ENCODE measurements around the gene PTHLH.

The PTHLH gene

DNA sequence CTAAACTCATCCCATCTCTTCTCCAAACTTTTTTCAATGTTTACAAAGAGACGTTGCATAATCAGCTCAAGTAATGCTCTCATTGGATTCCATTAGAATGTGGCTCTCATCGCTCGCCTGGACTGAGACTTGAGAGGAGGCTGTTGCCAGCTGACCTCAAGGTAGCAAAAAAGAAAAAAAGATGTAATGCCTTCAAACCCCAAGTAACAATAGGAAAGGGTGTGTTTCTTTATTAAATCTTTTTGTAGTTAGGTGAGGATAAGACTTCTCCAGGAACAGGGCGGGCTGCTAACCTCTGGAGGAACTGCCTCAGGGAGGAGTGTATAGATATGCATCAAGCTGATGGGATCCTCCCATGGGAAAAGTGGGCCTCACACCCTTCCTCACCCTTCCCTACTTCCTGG is 956 bp upstream of the PTHLH start:
- no peak for DNase-seq

DNA sequence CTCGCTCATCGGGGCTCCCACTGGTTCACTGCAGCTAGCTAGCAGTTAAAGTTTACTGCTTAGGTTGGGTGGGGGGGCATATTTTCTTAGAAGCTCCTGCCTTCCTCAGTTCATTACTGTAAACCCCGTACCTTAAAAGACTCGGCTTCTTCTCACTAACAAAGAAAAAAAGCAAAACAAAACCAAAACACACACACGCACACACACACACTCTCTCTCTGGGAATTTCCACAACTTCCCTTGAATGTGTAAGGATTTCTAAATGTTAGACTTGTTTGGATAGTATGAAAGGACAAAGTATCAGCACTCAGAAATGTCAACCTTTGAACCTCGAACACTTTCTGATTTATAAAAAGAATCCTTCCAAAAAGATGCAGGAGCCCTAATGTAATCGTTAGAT is 927 bp downstream of the PTHLH start:
- DNase-seq = no peak

DNA sequence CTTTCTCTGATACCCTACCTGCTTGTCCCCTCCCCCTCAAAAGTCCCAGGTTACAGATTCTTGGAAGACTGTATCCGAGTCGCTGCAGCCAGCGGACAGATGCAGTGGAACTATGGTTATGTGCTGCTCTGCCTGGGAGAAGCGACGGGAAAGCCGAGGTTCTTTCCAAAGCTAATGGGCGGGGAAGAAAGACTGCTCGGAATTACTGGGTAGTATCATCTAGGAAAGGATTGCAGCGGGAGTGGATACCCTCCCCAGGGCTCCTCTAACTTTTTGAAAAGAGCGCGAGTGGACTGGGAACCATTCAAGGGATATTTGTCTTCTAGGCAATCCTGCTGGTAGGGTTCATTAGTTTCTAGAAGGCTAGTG is 1.4 kb downstream of the PTHLH start:
- DNase-seq = no peak

DNA sequence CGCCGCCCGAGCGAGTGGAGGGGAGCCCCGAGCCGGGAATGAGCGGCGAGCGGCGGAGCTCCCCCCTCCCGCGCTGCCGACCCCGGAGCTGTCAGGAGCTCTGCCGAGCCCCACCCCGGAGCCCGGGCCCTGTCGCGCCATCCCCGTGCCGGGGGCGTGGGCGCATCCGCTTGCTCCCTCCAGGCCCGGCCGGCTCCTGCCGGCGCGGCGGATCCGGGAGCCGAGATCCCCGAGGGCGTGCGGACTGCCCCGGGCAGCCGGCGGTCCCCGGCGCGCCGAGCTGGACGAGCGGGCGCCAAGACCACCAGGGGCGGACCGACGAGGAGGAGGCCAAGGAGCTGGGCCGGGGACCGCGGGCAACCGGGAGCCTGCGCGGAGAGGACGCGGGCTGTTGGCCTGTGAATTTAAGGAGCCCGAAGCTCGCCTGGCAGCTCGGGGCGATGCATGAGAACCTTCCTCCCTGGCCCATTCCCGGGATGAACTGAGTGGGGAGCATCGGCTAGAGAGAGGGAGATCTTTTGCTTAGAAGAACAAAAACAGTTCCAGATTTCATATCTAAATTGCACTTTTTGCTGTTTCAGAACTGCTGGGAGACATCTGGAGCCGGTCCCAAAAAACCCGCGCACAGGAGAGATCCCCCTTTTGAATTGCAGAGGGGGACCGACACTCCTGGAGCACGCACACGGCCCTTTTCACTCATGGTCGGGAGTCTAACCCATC is 2.0 kb downstream of the PTHLH start:
- no peak for DNase-seq

DNA sequence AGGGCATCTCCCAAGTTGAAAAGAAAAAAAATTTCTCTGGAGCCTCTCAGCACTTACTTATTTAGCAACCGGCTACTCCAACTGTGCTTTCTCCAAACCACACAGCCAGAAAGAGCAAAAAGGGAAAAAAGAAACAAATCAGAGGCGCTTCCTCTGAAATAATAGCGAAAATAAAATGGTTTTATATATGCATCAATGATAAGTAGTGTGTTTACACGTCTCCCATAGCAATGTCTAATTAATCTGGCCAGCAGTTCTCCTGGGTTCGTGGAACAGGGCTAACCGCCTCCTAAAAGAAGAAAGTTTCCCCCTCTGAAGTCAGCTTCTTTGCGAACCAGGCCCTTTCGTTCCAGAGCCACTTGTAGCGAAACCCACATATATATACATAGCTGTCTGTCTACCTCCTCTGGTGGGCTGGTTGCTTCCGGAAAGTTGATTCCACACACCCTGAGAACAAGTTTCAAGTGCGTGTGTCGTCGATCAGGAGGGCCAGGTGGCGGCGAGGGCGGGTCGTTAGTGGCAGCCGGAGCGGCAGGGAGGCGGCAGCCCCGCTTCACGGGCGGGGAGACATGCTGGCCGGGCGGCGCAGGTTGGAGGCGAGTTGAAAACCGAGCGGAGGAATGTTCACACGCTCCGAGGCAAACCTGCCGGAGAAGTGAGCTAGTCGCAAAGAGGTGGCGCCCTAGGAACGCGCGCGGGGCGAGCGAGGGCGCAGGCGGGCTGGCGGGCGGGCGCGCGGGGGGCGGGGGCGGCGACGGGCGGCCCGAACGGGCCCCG is 2.7 kb downstream of the PTHLH start:
- DNase-seq = peak; percentile 27 to 50

DNA sequence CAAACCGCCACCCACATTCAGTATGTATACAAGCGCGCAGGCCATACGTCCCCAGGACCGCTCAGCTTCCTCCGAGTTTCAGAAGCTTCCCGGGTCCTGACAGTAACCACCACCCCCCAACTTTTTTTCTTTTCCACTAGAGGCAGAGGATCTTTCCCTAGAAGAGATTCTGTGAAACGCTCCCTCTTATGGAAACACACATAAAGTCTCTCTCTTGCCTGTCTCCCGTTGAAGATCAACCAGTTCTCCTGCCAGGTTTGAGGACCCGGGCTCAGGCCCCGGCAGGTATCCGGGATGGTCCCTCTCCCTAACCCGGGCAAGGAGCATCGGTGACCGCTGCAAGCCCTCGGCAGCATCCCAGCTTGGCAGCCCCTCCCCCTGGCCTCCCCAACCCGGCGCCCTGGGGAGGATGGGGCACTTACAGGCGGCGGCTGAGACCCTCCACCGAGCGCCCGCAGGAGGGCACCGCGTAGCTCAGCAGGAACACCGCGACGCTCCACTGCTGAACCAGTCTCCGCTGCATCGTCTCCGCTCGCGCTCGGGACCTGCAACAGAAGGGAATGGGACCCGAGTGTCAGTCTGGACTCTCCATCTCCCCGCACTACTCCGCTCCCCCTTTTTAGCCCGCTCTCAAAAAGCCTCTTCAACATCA is 3.4 kb downstream of the PTHLH start:
- DNase-seq = no peak

DNA sequence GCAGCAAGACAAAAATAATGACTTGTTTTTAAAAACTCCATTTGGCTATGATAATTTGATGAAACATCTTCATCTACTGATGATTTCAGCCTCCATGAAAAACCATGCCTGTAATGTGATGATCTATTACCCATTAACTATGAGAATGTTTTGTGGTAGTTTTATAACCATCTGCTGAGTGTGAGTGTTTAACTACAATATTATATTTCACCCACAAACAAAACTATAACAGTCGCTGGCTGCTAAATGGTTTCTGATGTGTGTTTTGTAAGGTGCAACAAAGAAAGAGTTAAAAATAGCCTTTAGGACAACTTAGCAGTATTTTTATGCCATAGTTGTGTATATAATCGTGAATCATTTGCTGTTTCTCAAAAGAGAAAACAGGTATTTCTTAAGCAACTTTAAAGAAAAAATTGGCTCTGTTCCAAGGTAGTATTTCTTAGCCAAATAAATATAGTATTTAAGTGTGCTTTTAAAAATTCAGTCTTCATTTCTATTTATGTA is 4.9 kb downstream of the PTHLH start:
- no peak for DNase-seq

DNA sequence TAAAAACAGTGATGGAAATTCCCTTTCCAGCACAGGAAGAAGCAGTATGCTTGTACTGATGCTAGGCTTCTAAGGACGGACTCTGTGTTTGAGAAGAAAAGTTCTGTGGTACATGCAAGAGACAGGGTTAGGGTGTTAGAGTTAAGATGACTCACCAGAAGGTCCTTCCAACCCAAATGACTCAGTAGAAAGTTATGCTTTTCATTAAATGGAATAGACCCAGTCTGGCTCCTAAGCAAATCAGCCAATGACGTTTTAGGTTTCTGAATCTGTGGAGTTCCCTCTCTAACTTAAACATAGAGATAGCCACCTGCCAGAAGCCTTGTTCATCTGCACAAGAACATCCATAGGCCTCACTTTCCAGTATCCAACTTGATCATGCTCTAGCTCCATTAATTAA is 5.7 kb downstream of the PTHLH start:
- no peak for DNase-seq

DNA sequence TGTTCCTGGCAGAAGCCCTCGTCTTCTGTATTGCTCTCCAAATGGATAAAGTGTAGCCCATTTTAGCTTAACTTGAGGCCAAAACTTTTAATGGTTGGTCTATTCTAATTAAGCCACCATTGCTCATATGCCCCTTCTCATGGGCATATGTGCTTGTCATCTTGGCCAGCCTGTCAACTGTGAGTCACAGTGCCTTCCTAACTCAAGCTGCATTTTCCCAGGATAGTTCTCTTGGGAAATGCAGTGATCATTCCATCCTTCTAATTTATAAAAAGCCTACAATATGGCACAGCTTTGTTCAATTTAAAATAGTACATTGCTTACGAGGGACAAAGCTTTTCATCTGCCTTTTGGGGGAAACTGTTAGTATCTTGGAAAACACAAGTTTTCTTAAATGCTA is 6.6 kb downstream of the PTHLH start:
- DNase-seq = no peak

DNA sequence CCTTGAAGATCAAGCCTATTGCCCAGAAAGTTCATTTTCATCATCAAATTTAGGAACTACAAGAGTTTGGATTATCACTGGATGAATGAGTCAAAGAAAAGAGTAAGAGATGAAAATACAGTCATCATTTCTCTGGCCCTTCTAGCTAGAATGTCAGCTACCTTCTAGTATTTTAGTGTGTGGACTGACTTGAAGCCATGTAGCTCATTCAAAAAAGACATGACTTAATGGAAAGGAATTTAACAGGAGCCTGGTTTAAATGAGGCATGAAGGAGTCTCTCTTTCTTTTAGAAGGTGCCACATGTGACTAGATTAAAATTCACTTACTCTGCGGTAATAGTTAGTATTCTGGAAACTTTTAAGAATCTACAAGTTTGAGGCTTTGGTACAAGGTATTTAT is 7.1 kb downstream of the PTHLH start:
- no peak for DNase-seq

DNA sequence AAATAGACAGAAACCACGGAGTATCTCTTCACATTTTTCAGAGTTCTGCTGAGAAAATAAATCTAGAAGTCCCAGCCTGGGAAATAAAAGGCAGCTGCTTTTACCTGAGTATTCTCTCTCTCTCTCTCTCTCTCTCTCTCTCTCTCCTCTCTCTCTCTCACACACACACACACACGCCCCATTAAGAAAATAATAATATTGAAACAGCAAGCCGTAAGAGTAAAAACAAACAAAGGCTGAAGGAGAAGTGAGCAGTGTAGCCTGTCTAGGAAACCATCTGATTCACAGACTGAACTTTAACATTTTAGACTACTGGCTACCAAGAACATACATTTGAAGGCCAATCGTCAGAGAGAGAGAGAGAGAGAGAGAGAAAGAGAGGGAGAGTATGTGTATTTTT is 8.4 kb downstream of the PTHLH start:
- no peak for DNase-seq

DNA sequence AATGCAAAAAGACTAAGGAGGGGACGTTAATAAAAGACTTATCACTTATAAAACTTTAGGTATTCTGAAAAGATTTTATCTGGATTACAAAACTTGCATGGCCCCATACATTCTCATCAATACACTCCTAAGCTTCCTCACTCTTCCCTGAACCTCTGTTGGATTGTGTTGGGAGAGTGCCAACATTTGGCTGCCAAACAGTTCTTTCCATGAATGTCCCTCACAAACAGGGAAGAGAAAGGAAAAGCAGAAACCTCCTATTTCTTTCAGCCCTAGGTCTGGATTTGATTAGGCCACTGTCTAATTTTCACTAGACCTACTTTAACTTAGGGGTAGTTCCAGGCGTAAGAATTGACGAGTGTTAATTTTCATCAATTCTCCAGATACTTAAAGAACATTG is 11.7 kb downstream of the PTHLH start:
- no peak for DNase-seq

DNA sequence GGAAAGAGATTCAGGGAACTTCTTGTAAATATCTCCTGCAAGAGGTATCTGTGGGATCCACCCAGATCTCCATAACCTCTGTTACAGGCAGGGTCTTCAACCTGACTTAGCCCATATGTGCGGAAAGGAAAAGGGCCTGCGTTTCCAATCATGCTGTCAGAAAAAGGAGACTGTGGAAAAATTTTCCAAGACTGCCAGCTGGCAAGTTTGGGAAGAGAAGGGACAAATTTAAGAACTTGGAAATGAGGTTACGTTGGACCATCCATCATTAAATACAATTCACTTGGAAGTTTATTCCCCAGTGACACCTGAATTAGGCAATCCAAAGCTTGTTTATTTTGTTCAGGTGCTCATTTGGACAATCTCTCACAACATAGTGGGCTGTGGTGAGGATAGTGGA is 13.9 kb downstream of the PTHLH start:
- no peak for DNase-seq

DNA sequence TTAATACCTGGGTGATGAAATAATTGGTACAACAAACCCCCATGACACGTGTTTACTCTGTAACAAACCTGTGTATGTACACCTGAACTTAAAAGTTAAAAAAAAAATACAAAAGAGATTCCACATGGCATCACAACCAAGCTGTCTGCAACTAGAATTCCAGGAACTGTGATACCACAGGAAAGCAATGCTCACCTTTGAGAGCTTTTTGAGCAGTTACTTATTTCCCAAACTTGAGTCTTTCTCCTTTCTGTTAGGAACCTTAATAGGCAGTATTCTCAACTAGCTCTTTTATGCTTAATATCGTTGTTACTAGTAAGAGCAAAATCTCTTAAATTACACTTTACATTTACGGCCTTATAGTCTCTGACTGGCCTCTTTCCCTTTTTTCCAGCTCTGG is 15.2 kb downstream of the PTHLH start:
- no peak for DNase-seq

DNA sequence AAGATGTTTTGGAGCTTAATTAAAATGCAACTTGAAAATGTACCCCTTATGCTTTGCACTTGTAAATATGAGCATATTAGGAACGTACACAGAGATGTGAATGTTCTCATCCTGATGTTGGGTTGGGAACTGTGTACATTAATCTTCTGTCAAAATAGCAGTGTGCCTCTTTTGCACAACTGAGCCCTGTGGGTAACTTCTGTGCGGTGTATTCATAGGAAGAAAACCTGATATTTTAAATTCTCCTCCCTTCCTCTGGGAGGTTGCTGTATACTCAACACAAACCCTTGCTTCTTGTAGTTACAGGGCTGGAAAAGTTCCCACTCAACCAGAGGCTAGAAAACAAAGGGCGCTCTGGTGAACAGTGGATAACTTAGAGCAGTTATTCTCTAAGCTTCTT is 18.7 kb downstream of the PTHLH start:
- DNase-seq = no peak

DNA sequence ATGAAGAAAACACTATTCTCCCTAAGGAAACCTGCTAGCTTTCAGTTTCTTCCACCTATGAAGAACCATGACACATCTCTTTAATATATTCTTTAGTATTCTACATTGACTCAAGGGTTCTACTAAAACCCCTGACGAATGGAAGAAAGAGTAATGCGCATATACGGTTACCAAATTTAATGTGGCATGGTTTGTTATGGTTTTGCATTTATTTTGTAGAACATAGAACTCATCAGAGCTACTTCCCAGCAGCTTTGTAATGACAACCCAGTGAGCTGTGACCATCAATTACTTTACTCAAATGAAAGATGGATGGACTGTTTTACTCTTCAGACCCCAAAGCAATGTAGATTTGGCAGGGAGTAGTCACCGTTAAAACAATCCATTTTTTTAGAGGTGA is 19.2 kb downstream of the PTHLH start:
- DNase-seq = no peak

DNA sequence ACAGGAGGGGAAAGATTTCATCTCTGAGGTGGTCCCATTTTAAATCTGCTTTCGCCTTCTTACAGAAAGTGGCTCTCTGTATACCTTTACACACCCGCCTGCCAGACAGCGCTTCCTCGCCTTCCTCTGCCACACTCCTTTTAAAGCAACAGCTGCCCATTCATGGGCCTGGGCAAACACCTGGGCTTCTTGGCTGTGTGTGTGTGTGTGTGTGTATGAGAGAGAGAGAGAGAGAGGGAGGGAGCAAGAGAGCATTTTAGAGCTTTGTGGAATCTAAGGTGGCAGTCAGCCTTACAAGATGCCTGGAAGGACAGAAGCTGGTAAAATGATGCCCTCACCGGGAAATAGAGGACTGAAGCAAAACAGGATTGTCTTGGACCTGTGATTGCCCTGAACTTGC is 20.0 kb downstream of the PTHLH start:
- DNase-seq = no peak

DNA sequence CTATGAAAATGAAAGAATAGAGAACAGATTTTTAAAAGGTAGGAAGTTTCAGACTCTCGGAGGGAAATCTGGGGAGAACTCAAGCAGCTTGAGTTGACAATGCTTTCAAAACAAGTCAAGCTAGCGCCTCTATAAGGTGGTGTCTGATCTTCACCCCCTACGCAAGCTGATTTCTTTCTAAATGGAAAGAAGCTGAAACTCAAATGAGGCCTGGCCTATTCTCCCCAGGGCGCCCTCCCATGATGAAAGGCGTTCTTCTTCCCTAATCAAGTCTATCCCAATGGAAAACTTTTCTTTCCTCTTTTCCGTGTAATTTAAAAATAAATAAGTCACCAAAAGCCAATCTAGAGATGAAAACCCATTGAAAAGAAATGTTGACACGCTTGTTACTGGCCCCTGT is 20.6 kb downstream of the PTHLH start:
- no peak for DNase-seq

DNA sequence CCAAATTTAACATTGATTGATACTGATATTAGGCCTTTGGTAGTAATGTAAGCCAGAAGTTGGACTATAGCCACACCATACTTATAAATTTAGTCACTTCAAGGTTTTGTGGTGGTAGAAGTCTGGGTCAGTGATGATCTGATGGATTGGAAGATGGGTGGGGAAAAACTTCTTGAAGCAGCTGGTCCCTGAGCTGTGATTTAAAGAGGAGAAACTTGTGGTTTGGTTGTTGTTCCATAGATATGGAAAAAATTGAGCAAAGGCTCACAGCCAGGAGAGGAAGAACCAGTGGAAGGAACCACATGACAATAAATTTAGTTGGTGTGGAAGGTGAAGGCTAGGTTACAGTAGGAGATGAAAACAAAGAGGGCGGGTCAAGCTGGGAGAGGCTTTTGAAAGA is 26.1 kb downstream of the PTHLH start:
- no peak for DNase-seq

DNA sequence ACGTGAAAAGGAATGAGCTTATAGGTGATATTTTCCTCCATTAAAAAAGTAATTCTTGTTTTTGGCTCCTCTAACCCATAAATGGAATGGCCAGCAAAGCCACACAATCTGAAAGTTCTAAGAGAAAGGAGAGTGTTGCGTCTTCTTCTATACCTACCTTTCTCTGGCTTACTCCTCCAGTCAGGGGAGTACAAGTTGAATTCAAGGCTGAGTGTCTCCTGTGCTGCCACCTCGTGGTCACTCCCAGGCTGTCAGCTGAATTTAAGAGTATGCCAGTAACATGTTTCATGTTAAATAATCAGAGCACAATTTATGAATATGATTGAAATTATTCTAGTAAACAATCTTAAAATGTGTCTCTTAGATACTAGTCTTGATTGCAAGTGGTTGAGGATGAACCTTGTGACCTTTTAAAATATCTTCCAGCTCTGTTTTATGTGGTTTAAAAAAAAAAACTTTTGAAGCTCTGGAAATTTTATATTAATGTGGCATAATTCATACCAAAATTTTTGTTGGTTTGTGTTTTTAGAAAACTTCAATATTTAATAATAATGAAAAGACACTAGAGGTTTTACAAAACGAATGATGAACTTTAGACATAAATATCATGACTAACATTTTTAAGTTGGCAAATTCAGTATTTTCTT is 31.7 kb downstream of the PTHLH start:
- peak; percentile 62 to 73 for DNase-seq

DNA sequence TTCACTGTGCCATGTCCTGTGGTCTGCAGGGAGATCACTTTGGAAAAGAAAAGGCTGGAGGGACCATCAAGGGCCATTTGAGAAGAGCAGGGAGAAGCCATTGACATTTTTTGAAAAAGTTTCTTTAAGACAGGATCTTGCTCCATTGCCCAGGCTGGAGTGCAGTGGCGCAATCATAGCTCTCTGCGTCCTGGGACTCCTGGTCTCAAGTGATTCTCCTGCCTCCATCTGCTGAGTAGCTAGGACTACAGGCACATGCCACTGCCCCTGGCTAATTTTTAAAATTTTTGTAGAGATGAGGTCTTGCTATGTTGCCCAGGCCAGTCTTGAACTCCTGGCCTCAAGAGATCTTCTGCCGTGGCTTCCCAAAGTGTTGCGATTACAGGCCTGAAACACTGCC is 32.3 kb downstream of the PTHLH start:
- DNase-seq = no peak

DNA sequence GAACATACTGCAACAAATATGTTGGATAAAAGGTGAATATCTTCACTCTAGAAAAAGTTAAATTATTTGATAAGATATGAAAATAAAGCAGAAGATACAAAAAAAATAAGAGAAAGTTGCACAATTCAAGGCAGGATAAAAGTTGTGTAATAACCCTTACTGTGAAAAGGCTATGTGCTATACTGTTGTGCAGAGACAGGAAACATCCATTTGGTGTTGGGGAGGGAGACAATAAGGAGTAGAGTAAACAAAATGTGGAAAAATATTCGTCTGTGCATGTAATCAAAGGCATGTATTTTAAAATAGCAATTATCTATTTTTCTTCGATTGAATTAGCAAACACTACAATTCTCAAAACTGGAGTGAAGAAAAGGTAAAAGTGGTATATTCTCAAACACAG is 34.8 kb downstream of the PTHLH start:
- no peak for DNase-seq

DNA sequence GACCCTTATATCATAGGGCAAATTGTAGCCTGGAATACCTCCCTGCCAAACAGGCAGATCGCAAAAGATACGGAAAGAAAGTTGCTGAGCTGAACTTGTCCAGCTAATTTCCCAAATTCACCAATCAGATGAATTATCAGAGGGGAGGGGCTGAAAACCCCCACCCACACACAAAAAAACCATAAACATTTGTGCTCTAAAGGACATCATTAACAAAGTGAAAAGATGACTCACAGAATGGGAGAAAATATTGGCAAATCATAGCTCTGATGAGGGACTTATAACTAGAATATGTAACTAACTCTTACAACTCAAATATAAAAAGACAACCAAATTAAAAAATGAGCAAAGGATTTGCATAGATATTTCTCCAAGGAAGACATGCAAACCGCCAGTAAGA is 36.3 kb downstream of the PTHLH start:
- no peak for DNase-seq

DNA sequence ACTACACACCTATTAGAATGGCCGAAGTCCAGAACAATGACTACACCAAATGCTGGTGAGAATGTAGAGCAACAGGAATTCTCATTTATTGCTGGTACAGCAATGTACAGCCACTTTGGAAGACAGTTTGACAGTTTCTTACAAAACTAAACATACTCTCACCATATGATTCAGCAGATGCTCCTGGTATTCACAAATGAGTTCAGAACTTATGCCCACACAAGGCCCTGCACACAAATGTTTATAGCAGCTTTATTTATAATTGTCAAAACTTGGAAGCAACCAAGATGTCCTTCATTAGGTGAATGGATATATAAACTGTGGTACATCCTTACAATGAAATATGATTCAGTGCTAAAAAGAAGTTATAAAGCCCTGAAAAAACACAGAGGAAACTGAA is 38.3 kb downstream of the PTHLH start:
- no peak for DNase-seq
